DND-41 (cell line): Measurements from ENCODE around the gene OVCH1.
A peak's percentile ranks its signal among the peaks of the same experiment; 100 is the strongest.
"Not testable (repeated sequence)": the region's sequence is repeated elsewhere in the genome, so short reads cannot be mapped to it uniquely, and the experiment has no call there.

ENCODE experiments used
- ATAC-seq: fragments of 200-7000 bp; cut with Tn5 transposase; 3 replicates; pipeline ENCODE4 v1.9.1; 2021; ENCODE audit warnings: low read depth; ENCODE audit not compliant: insufficient read depth
- DNase-seq: peaks from one replicate; pipeline ENCODE4 v3.0.0-alpha.2; 2020
- H2AFZ ChIP-seq: 2 replicates; pipeline ENCODE4 v1.6.0; 2012; ENCODE audit warnings: low read depth, low read length
- H3K27ac ChIP-seq: 2 replicates; pipeline ENCODE4 v1.5.1; 2012; ENCODE audit warnings: low read length, inconsistent platforms
- H3K27me3 ChIP-seq: fragments of 200-600 bp; sonication (generic); 2 replicates; pipeline ENCODE4 v1.6.0; 2012; ENCODE audit warnings: low read length, mild to moderate bottlenecking, inconsistent platforms; ENCODE audit not compliant: insufficient read depth, poor library complexity
- H3K36me3 ChIP-seq: 2 replicates; pipeline ENCODE4 v1.5.1; 2012; ENCODE audit warnings: low read length, inconsistent platforms; ENCODE audit not compliant: insufficient read depth
- H3K4me1 ChIP-seq: 2 replicates; pipeline ENCODE4 v1.5.1; 2012; ENCODE audit warnings: mild to moderate bottlenecking, low read length; ENCODE audit not compliant: insufficient read depth
- H3K4me2 ChIP-seq: 2 replicates; pipeline ENCODE4 v1.6.0; 2012; ENCODE audit warnings: mild to moderate bottlenecking, moderate library complexity, low read length, inconsistent platforms; ENCODE audit not compliant: insufficient read depth
- H3K4me3 ChIP-seq, 2 experiments: fragments of 200-600 bp in 1 of 2; shearing (Covaris generic) in 1 of 2; 2 replicates each; pipeline ENCODE4 v1.5.1; 2012 to 2016; ENCODE audit warnings: inconsistent platforms in 2 of 2, low read length in 2 of 2, mild to moderate bottlenecking in 2 of 2, low read depth in 1 of 2, moderate library complexity in 1 of 2
- H3K79me2 ChIP-seq: 2 replicates; pipeline ENCODE4 v1.6.0; 2012; ENCODE audit warnings: low read length, inconsistent platforms; ENCODE audit not compliant: insufficient read depth
- H3K9ac ChIP-seq: 2 replicates; pipeline ENCODE4 v1.6.0; 2012; ENCODE audit warnings: low read depth, mild to moderate bottlenecking, inconsistent platforms, low read length, moderate library complexity
- H3K9me3 ChIP-seq: 2 replicates; pipeline ENCODE4 v1.5.1; 2012; ENCODE audit warnings: low read length, moderate library complexity, mild to moderate bottlenecking, inconsistent platforms; ENCODE audit not compliant: insufficient read depth, severe bottlenecking
- H4K20me1 ChIP-seq: 2 replicates; pipeline ENCODE4 v1.6.0; 2012; ENCODE audit warnings: low read length; ENCODE audit not compliant: insufficient read depth
- CTCF ChIP-seq: IDR thresholded peaks from 2 replicates; pipeline ENCODE4 v1.5.1; 2012; ENCODE audit warnings: borderline replicate concordance, low read length, moderate library complexity, mild to moderate bottlenecking; ENCODE audit not compliant: poor library complexity, severe bottlenecking; ENCODE audit errors: extremely low read depth
- EZH2 ChIP-seq: IDR thresholded peaks from 3 replicates; pipeline ENCODE4 v1.6.1; 2012; ENCODE audit warnings: borderline replicate concordance, low read depth, mild to moderate bottlenecking, moderate library complexity, low read length, inconsistent platforms; ENCODE audit not compliant: severe bottlenecking

Gene OVCH1

DNA sequence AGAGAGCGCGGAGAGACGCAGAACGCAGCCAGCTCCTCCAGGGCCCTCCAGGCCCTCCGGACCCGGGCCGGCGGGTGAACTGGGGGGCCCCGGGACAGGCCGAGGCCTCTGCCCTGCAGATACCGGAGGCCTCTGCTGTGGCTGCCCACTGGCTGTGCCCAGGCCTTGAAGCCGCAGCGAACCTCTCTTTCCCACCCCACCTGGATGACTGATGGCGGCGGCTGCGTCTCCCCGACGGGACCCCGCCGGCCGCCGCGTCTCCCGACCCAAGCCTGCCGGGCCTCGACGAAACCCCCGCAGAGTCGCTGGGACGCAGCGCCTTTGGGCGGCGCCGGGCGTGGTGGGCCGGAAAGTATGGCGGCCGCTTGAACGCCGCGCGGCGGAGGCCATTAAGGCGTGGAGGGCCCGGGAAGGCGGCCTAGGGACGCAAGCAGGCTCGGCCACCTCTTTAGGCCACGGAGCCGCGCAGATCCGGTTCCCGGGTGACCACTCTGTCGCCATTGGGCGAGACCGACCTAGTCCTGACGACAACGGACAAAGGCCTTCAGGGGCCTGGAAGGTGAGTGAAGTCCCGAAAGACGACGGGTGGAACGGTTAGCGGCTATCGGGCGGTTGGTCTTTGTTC, 108.1 kb downstream of the OVCH1 start:
- no peak for DNase-seq
- Histone ChIP-seq H3K4me2 (no peak overlapping the region), H3K9me3 (no peaks in the 10 kb centered on the region), H3K4me1 (no peaks in the 10 kb centered on the region; the same call in 1 of the 2 replicates), H3K79me2 (no peaks in the 10 kb centered on the region), H4K20me1 (no peaks in the 10 kb centered on the region), H2AFZ (no peak overlapping the region), H3K4me3 (no peak overlapping the region), H3K27me3 (no peaks in the 10 kb centered on the region), H3K27ac (no peak overlapping the region), H3K36me3 (no peaks in the 10 kb centered on the region), H3K9ac (no peak overlapping the region)
- no peak for ATAC-seq
- TF ChIP-seq EZH2 (no peak), CTCF (no peak)

GRCh38 chr12:29386084-29386680, 111.3 kb downstream of the OVCH1 start:
- not testable (repeated sequence) for H3K4me1 ChIP-seq, H2AFZ ChIP-seq, H3K27ac ChIP-seq, H3K27me3 ChIP-seq, ATAC-seq, DNase-seq, H4K20me1 ChIP-seq, H3K79me2 ChIP-seq, H3K9ac ChIP-seq, H3K36me3 ChIP-seq, H3K9me3 ChIP-seq, H3K4me3 ChIP-seq, H3K4me2 ChIP-seq

- H3K27ac ChIP-seq, H3K4me2 ChIP-seq, H2AFZ ChIP-seq, DNase-seq, H3K79me2 ChIP-seq, H3K9ac ChIP-seq, H3K4me1 ChIP-seq, H3K27me3 ChIP-seq, H3K9me3 ChIP-seq, H4K20me1 ChIP-seq, ATAC-seq, H3K36me3 ChIP-seq, H3K4me3 ChIP-seq: not testable (repeated sequence)
These were observed 112.3 kb downstream of the OVCH1 start for GRCh38 chr12:29385194-29385593.

GRCh38 chr12:29382251-29382650, 115.2 kb downstream of the OVCH1 start:
- no peak overlapping the region for H3K4me3 ChIP-seq
- peaks cover 37% of the 10 kb centered on the region for H3K79me2 ChIP-seq
- no peaks in the 10 kb centered on the region for H3K27me3 ChIP-seq
- H3K9me3 ChIP-seq, result no peaks in the 10 kb centered on the region
- H3K27ac ChIP-seq, result no peak overlapping the region
- peaks cover 10% of the 10 kb centered on the region for H3K36me3 ChIP-seq
- TF ChIP-seq CTCF (no peak), EZH2 (no peak)
- no peak for DNase-seq
- peak overlapping the region; percentile 76 for H2AFZ ChIP-seq
- ATAC-seq, result no peak
- no peak overlapping the region for H3K9ac ChIP-seq
- H3K4me1 ChIP-seq, result peaks cover 26% of the 10 kb centered on the region
- H3K4me2 ChIP-seq, result peak overlapping the region; percentile 70; the same call in 1 of the 2 replicates
- peaks cover 7% of the 10 kb centered on the region; the same call in 1 of the 2 replicates for H4K20me1 ChIP-seq
